K562 (cell line): ENCODE results near the gene DUSP16. TPM values are rescaled to one million over a fixed set of nuclear protein-coding genes. Genes with fewer than 3 reads are reported as not detected.

Source experiments
- ATAC-seq: fragments of 200-7000 bp; cut with Tn5 transposase; 3 replicates; pipeline ENCODE4 v1.9.1; 2020; ENCODE audit warnings: moderate library complexity
- BruUV-seq: library from RNA; stranded (reverse); fragments of 400-500 nt; replicated peaks from 2 replicates; lab custom pipeline; 2021; lab: Mats Ljungman, UMichigan
- CTCF ChIA-PET: fragments of 300-600 bp; formaldehyde crosslinking; extraction: SDS; loops from one replicate; lab custom pipeline; 2021; ENCODE audit warnings: low intra/inter-chr PET ratio; lab: Yijun Ruan, JAX
- POLR2A ChIA-PET: fragments of 300-600, 350-650 bp; sonication (Branson Sonifier 250); formaldehyde crosslinking; extraction: SDS; loops from one replicate; lab custom pipeline; 2021; ENCODE audit warnings: antibody characterized with exemption, inconsistent platforms; lab: Yijun Ruan, JAX
- DNase-seq, 4 experiments: peaks; one replicate each; pipeline versions ENCODE4 v3.0.0 to v3.0.0-alpha.2; 2011 to 2018; ENCODE audit warnings: low spot score in 3 of 4, mixed read lengths in 3 of 4; ENCODE audit errors: extremely low read depth in 1 of 4
- FAIRE-seq: peaks from 2 replicates; lab custom pipeline; 2011; peaks lifted over from hg19 to GRCh38; lab: Jason Lieb, UNC
- H2AFZ ChIP-seq: 2 replicates; pipeline ENCODE4 v1.6.0; 2011; ENCODE audit warnings: low read depth, low read length, control low read depth, inconsistent platforms
- H3K27ac ChIP-seq: fragments of 200-600 bp; 3 replicates; pipeline ENCODE4 v1.8.0; 2011; ENCODE audit warnings: low read depth, mild to moderate bottlenecking, control low read depth, inconsistent platforms, low read length, moderate library complexity, mixed read lengths; ENCODE audit errors: extremely low read depth
- H3K27me3 ChIP-seq, 2 experiments: fragments of 300-600 bp in 1 of 2; 2 replicates in 1 of 2; 3 replicates in 1 of 2; pipeline versions ENCODE4 v1.6.0 to v1.8.0; 2011; ENCODE audit warnings: inconsistent platforms in 2 of 2, low read length in 2 of 2, mild to moderate bottlenecking in 1 of 2, mixed read lengths in 1 of 2, moderate library complexity in 1 of 2; ENCODE audit not compliant: control insufficient read depth in 2 of 2, insufficient read depth in 2 of 2
- H3K36me3 ChIP-seq: fragments of 300-600 bp; 3 replicates; pipeline ENCODE4 v1.8.0; 2011; ENCODE audit warnings: mild to moderate bottlenecking, low read length, inconsistent platforms; ENCODE audit not compliant: control insufficient read depth, insufficient read depth
- H3K4me1 ChIP-seq, 2 experiments: fragments of 200-600 bp in 1 of 2; replicated peaks in 1 of 2; 2 replicates in 1 of 2; 3 replicates in 1 of 2; pipeline versions ENCODE4 v1.5.1 to v1.8.0; 2011; ENCODE audit warnings: inconsistent platforms in 2 of 2, low read length in 2 of 2, mild to moderate bottlenecking in 1 of 2, mixed read lengths in 1 of 2, moderate library complexity in 1 of 2; ENCODE audit not compliant: control insufficient read depth in 2 of 2, insufficient read depth in 2 of 2
- H3K4me2 ChIP-seq: 2 replicates; pipeline ENCODE4 v1.6.1; 2011; ENCODE audit warnings: low read length, control low read depth, inconsistent platforms, mixed read lengths; ENCODE audit not compliant: insufficient read depth
- H3K4me3 ChIP-seq: fragments of 200-600 bp; sonication (generic), shearing (Covaris generic); 2 replicates; pipeline ENCODE4 v1.5.1; 2016; ENCODE audit warnings: control low read depth, inconsistent platforms
- H3K79me2 ChIP-seq: fragments of 200-600 bp; 3 replicates; pipeline ENCODE4 v1.8.0; 2011; ENCODE audit warnings: low read length, inconsistent platforms; ENCODE audit not compliant: control insufficient read depth, insufficient read depth
- H3K9ac ChIP-seq, 2 experiments: 2 replicates each; pipeline versions ENCODE4 v1.6.0 to v1.6.1; 2011; ENCODE audit warnings: low read depth in 2 of 2, low read length in 2 of 2, control low read depth in 1 of 2, inconsistent platforms in 1 of 2, mild to moderate bottlenecking in 1 of 2, mixed read lengths in 1 of 2; ENCODE audit not compliant: insufficient read depth in 1 of 2
- H3K9me1 ChIP-seq: one replicate; pipeline ENCODE4 v1.6.0; 2011; ENCODE audit warnings: inconsistent platforms, mild to moderate bottlenecking, low read length, moderate library complexity; ENCODE audit not compliant: control insufficient read depth, insufficient read depth
- H3K9me3 ChIP-seq: replicated peaks from 2 replicates; pipeline ENCODE4 v1.5.1; 2011; ENCODE audit warnings: low read depth, low read length, inconsistent platforms; ENCODE audit not compliant: control insufficient read depth, insufficient read depth
- H4K20me1 ChIP-seq: replicated peaks from 2 replicates; pipeline ENCODE4 v1.6.1; 2011; ENCODE audit warnings: low read length, inconsistent platforms, mixed read lengths; ENCODE audit not compliant: control insufficient read depth, insufficient read depth
- ARID1B ChIP-seq: fragments of 450-650 bp; IDR thresholded peaks from 2 replicates; pipeline ENCODE4 v1.6.1; 2016; ENCODE audit warnings: antibody characterized with exemption, mild to moderate bottlenecking, inconsistent platforms
- CHD4 ChIP-seq: fragments of 200-600 bp; sonication (generic); IDR thresholded peaks from 3 replicates; pipeline ENCODE4 v1.6.1; 2012; ENCODE audit warnings: low read depth, mild to moderate bottlenecking, mixed read lengths, low read length, inconsistent platforms; ENCODE audit not compliant: insufficient read depth, insufficient replicate concordance, poor library complexity, severe bottlenecking
- CSDE1 ChIP-seq, 2 experiments: fragments of 450-650 bp; IDR thresholded peaks; 2 replicates each; pipeline ENCODE4 v1.6.1; 2016; ENCODE audit warnings: mild to moderate bottlenecking in 1 of 2
- EP300 ChIP-seq: IDR thresholded peaks from 2 replicates; pipeline ENCODE4 v1.6.1; 2012; ENCODE audit warnings: low read length, improper control_type of control experiment
- FOXJ2 ChIP-seq: fragments of 200-800 bp; sonication (Bioruptor generic); IDR thresholded peaks from 2 replicates; pipeline ENCODE4 v1.6.1; 2016; ENCODE audit warnings: missing genetic modification characterization, missing compliant biosample characterization
- MYC ChIP-seq, 2 experiments: fragments of 250-450 bp in 1 of 2; sonication (Bioruptor Pico) in 1 of 2; IDR thresholded peaks; 2 replicates each; pipeline versions ENCODE4 v1.5.1 to v1.6.1; 2012 to 2021; ENCODE audit warnings: low read depth in 2 of 2, borderline replicate concordance in 1 of 2, improper control_type of control experiment in 1 of 2, low read length in 1 of 2, mild to moderate bottlenecking in 1 of 2, moderate library complexity in 1 of 2
- NEUROD1 ChIP-seq: fragments of 150-350 bp; IDR thresholded peaks from 2 replicates; pipeline ENCODE4 v1.6.1; 2014; ENCODE audit warnings: borderline replicate concordance, low read length, low read depth; ENCODE audit not compliant: partially characterized antibody
- POLR2A ChIP-seq: fragments of 450-650 bp; conservative IDR thresholded peaks from 2 replicates; pipeline ENCODE4 v1.6.1; 2016
- RAD51 ChIP-seq: fragments of 450-650 bp; IDR thresholded peaks from 2 replicates; pipeline ENCODE4 v1.7.1; 2016; ENCODE audit warnings: low read depth, mild to moderate bottlenecking, borderline replicate concordance
- SMARCA5 ChIP-seq: fragments of 450-650 bp; IDR thresholded peaks from 2 replicates; pipeline ENCODE4 v1.6.1; 2016
- SMARCE1 ChIP-seq: fragments of 450-650 bp; IDR thresholded peaks from 2 replicates; pipeline ENCODE4 v1.7.1; 2016; ENCODE audit warnings: mild to moderate bottlenecking
- SP2 ChIP-seq: IDR thresholded peaks from 2 replicates; pipeline ENCODE4 v1.6.1; 2011; ENCODE audit warnings: mild to moderate bottlenecking, low read depth, low read length, moderate library complexity; ENCODE audit not compliant: poor library complexity, severe bottlenecking; ENCODE audit errors: extremely low read depth
- TFAM ChIP-seq: fragments of 250-450 bp; sonication (Bioruptor Pico); conservative IDR thresholded peaks from 2 replicates; pipeline ENCODE4 v1.5.0; 2021; ENCODE audit warnings: mild to moderate bottlenecking, moderate library complexity
- WGBS: fragments of 100-300 bp; shearing (Covaris generic); methylation state at CpG from one replicate; pipeline ENCODE4 v1.1.6; 2016; ENCODE audit warnings: low coverage, mixed read lengths; ENCODE audit not compliant: insufficient coverage; ENCODE audit errors: missing lambda C conversion rate; 5-methylcytosine and 5-hydroxymethylcytosine counted together
- in situ Hi-C: fragments of 300-500 bp; cut with MboI; formaldehyde crosslinking; loops from 4 replicates; pipeline ENCODE4 v1.15.0; 2018; ENCODE audit warnings: inconsistent platforms, mixed read lengths
- intact Hi-C: fragments of 100-400 bp; cut with micrococcal nuclease; formaldehyde crosslinking; loops from 2 replicates; pipeline ENCODE4 v1.14.2; 2022
- polyA plus RNA-seq, 8 experiments: library from polyadenylated mRNA; depleted of rRNA in 4 of 8; stranded (reverse) in 5 of 8; unstranded in 3 of 8; fragments of >200 nt; fragmentation: Nextera tagmentation in 2 of 8; fragmentation: Illumina TruSeq in 1 of 8; extraction: Ambion mirVana in 2 of 8; extraction: Trizol in 1 of 8; gene quantifications; 2 replicates each; pipeline versions ENCODE4 v1.2.1 to v1.2.3, GENCODE V29; 2011 to 2014; ENCODE audit warnings: inconsistent platforms in 1 of 8, missing spikeins in 1 of 8
- total RNA-seq, 7 experiments: library from RNA; depleted of rRNA in 6 of 7; stranded (reverse); fragments of >200 nt in 6 of 7; fragmentation: Illumina TruSeq in 2 of 7; extraction: Trizol in 2 of 7; gene quantifications; 2 replicates each; pipeline versions ENCODE4 v1.2.1 to v1.2.3, GENCODE V29; 2011 to 2021; ENCODE audit warnings: low replicate concordance in 1 of 7
- TF ChIP-seq, protein P1 (sequence below), 2 experiments: fragments of 450-650 bp; IDR thresholded peaks; 2 replicates each; pipeline ENCODE4 v1.6.1; 2016

The DUSP16 gene
- total and polyA plus RNA-seq, 9 of the 15 experiments (the other 6 are each of a cell fraction or from before 2014, with no cell fraction given): 0.70 to 12.3 (median 5.7) TPM

- TF ChIP-seq NEUROD1: no peak
- TF ChIP-seq MYC (IDR thresholded peaks at IDR 0.05; ENCODE audit: low read depth, low read length): no peak
- TF ChIP-seq MYC (CRISPR knock-in tag; IDR thresholded peaks at IDR 0.05; ENCODE audit: borderline replicate concordance, low read depth): no peak
- no peak for TF ChIP-seq TFAM (CRISPR knock-in tag)
- TF ChIP-seq, all 486 proteins: peak for 0
Measured at GRCh38 chr12:12506496-12506890, 56.2 kb downstream of the DUSP16 start (continued).

DNA sequence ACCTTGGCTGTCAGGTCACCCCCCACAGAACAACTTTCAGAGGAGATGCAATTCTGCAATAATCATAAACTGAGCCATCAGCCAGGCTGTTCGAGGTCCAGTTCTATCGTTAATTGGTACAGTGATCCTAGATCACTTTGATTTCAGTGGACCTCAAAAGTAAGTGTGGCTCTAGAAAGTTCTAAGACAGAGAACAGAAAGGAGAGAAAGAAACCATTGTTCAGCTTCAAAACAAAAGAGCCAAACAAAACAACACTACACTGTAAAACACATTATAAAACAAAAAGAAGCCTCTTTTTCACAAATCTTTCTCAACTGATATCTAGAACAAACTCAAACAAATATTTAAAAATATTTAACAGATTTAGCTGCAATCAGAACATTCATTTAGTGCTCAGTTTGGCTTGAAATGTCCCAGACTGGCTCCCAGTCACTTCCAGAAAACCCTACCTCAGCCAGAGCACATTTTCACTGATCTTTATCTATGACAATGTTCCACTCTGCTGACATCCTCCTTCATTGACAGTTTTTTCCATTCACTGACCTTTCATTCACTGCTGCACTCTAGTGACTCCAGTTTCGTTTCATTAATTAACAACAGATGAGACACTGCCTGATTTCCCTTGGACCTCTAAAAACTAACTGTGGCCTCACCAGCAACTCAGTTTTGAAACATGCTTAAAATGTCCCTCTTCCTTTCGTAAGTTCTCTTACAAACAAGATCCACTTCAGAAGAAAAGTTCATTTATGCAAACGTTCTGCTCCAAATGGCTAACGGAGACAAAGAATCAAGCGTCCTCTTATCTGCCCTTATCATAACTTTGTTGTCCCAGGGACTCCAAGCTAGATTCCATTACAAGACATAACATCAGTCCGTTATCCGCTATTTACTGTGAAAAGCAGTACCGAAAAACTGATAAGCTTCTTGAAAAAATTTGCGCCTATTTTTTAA, 56.8 kb downstream of the DUSP16 start:
- intact Hi-C loops: no loop called here
- ChIA-PET POLR2A (interaction anchor here (0.5 to 1.3 kb wide), 6 partner anchors 13 to 220 kb away, joined by 3 to 7 read pairs (median 3); no protein-coding TSS in a partner anchor), CTCF (no interaction called here)
- WGBS: 15% methylated on average over 11 of the region's 11 CpGs
- Histone ChIP-seq H3K79me2 (peaks cover 19% of the 10 kb centered on the region), H3K4me1 (peaks cover 3 to 18% of the 10 kb centered on the region in 2 experiments; a peak in 3 of 5 replicates), H3K9me1 (no peaks in the 10 kb centered on the region), H3K27me3 (no peaks in the 10 kb centered on the region), H3K4me3 (no peak overlapping the region), H3K36me3 (no peaks in the 10 kb centered on the region), H3K9me3 (no peaks in the 10 kb centered on the region), H3K9ac (0 out of 4 replicates have a peak overlapping the region, but pooled peaks of 1 of the 2 experiments have one; percentile 19), H3K27ac (0 out of 3 replicates have a peak overlapping the region, but pooled peaks have one; percentile 9), H2AFZ (peak overlapping the region; percentile 54), H3K4me2 (peak overlapping the region; percentile 62), H4K20me1 (peaks cover 4% of the 10 kb centered on the region)
- BruUV-seq: no TSS peak
- ATAC-seq (peak; percentile 73), FAIRE-seq (peak; percentile 79), DNase-seq (peak; percentile 21 to 35 (median 27))
- in situ Hi-C loops: no loop called here
- TF ChIP-seq FOXJ2 (tag) (peak; percentile 75), RAD51 (no peak), ARID1B (peak; percentile 8; the same call in 1 of the 2 replicates), SMARCA5 (no peak), POLR2A (no peak), EP300 (0 out of 2 replicates have a peak, but pooled peaks have one; percentile 7), CSDE1 (IDR thresholded peaks at IDR 0.05) (no peak), SP2 (no peak), CHD4 (no peak), SMARCE1 (peak; percentile 31; the same call in 1 of the 2 replicates)
- TF ChIP-seq, protein P1, sequence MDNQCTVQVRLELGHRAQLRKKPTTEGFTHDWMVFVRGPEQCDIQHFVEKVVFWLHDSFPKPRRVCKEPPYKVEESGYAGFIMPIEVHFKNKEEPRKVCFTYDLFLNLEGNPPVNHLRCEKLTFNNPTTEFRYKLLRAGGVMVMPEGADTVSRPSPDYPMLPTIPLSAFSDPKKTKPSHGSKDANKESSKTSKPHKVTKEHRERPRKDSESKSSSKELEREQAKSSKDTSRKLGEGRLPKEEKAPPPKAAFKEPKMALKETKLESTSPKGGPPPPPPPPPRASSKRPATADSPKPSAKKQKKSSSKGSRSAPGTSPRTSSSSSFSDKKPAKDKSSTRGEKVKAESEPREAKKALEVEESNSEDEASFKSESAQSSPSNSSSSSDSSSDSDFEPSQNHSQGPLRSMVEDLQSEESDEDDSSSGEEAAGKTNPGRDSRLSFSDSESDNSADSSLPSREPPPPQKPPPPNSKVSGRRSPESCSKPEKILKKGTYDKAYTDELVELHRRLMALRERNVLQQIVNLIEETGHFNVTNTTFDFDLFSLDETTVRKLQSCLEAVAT (IDR thresholded peaks at IDR 0.05): no peak
